Measurements from ENCODE around the gene PACRG.

Gene PACRG

GRCh38 chr6:163260911-163261310 is 533.1 kb downstream of the PACRG start:
- DNase-seq (ENCODE audit: low read depth) = no peak
- no peak overlapping the region for H3K4me3 ChIP-seq (ENCODE audit: low read depth, low read length)
- TF ChIP-seq CTCF (IDR thresholded peaks at IDR 0.05; ENCODE audit: insufficient read depth, low read depth, low read length, missing control alignments) = no peak

DNA sequence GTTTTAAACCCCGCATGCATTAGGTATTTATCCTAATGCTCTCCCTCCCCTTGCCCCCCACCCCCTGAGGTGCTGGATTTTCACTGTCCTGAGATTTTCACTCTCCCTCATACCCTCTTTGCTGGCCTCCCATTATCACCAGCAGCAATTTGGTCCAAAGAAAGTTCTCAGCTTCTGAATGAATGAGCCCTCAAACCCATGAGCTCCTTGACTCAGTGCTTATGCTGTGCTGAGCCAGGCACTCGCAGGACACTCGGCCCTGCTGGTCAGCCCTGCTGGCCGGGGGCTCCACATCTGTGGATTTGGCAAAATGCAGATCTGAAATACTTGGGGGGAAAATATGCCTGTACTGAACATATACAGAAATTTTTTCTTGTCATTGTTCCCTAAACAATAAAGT is 533.6 kb downstream of the PACRG start:
- H3K4me3 ChIP-seq (ENCODE audit: low read depth, low read length) = no peak overlapping the region
- no peak for TF ChIP-seq CTCF (IDR thresholded peaks at IDR 0.05; ENCODE audit: insufficient read depth, low read depth, low read length, missing control alignments)
- no peak for DNase-seq (ENCODE audit: low read depth)

DNA sequence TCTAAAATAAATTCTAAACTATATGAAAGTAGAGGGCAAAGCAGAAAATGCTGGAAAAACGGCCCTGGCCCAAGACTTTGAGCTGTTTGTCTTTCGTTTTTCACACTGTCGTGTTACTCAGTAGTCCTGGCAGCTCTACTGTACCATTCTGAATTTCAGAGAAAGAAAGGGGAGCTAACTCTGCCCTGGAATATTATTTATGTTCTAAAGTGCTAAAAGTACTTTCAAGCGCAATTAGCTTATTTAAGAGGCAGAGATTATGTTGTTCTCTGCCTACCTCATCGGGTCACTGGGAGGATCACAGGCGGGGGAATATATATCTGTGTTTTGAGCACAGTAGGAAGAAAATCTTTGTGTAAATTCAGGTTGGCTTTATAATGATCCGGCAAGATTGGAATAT is 534.3 kb downstream of the PACRG start:
- no peak for DNase-seq (ENCODE audit: low read depth)
- TF ChIP-seq CTCF (IDR thresholded peaks at IDR 0.05; ENCODE audit: insufficient read depth, low read depth, low read length, missing control alignments) = no peak
- no peak overlapping the region for H3K4me3 ChIP-seq (ENCODE audit: low read depth, low read length)

DNA sequence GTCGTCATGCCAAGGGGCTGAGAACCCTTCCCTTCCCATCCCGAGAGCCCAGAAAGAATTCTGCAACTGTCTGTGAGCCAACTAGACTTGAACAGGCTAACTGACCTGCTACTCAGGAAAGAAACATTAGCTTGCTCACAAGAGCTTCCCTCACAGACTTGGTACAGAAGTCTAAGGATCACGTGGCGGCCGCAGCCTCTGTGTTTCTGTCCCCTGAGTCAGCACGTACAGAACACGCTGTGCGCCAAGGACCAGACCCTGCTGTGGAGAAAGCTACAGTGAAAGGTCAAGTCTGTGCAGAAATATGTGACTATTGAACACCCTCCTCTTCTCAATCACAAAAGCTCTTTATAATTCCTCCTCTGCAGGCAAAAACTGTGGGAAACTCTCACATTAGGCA is 535.4 kb downstream of the PACRG start:
- H3K4me3 ChIP-seq (ENCODE audit: low read depth, low read length) = no peak overlapping the region
- DNase-seq (ENCODE audit: low read depth) = no peak
- no peak for TF ChIP-seq CTCF (IDR thresholded peaks at IDR 0.05; ENCODE audit: insufficient read depth, low read depth, low read length, missing control alignments)

GRCh38 chr6:163263998-163264661 is 536.4 kb downstream of the PACRG start:
- no peak overlapping the region for H3K4me3 ChIP-seq (ENCODE audit: low read depth, low read length)
- no peak for DNase-seq (ENCODE audit: low read depth)
- TF ChIP-seq CTCF (IDR thresholded peaks at IDR 0.05; ENCODE audit: insufficient read depth, low read depth, low read length, missing control alignments) = no peak

- no peak for DNase-seq (ENCODE audit: low read depth)
- TF ChIP-seq CTCF (IDR thresholded peaks at IDR 0.05; ENCODE audit: insufficient read depth, low read depth, low read length, missing control alignments) = no peak
- no peak overlapping the region for H3K4me3 ChIP-seq (ENCODE audit: low read depth, low read length)
Measured at GRCh38 chr6:163264662-163265035, 536.9 kb downstream of the PACRG start.

DNA sequence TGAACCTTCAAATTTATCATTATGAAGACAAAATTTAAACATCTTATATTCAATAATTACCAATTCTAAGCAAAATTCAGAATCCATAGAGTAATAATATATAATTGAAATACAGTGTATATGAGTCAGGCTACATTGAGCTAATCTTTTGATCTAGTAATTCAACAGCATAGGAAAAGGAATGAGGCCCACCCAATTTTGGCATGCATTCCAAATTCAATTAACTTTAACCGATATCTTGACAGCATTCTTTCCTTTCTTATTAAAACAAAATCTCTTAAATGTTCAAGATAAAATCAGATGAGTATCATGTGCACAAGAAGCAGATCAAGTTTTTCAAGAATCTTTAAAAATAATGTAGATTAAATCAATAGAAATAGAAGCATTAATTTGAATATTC is 553.9 kb downstream of the PACRG start:
- no peak for TF ChIP-seq CTCF (IDR thresholded peaks at IDR 0.05; ENCODE audit: insufficient read depth, low read depth, low read length, missing control alignments)
- no peak overlapping the region for H3K4me3 ChIP-seq (ENCODE audit: low read depth, low read length)
- DNase-seq (ENCODE audit: low read depth) = no peak
